H1 (cell line): ENCODE measurements around the gene TAB3.

ENCODE experiments used
- KDM1A ChIP-seq: fragments of 200-600, 300-600 bp; sonication (generic); IDR thresholded peaks from 2 replicates; pipeline ENCODE4 v1.7.1; 2016; ENCODE audit warnings: mild to moderate bottlenecking, low read length, borderline replicate concordance
- TAF1 ChIP-seq: IDR thresholded peaks from 2 replicates; pipeline ENCODE4 v1.6.1; 2011; ENCODE audit warnings: mild to moderate bottlenecking, low read depth, low read length
- TF ChIP-seq, protein P1 (sequence below), 3 experiments: IDR thresholded peaks; 1 replicate in 2 of 3; 2 replicates in 1 of 3; pipeline versions ENCODE4 v1.5.1 to v1.6.1; 2011; ENCODE audit warnings: low read length in 3 of 3, mild to moderate bottlenecking in 3 of 3, inconsistent platforms in 2 of 3, low read depth in 1 of 3, moderate library complexity in 1 of 3; ENCODE audit not compliant: insufficient read depth in 1 of 3; ENCODE audit errors: control extremely low read depth in 1 of 3

DNA sequence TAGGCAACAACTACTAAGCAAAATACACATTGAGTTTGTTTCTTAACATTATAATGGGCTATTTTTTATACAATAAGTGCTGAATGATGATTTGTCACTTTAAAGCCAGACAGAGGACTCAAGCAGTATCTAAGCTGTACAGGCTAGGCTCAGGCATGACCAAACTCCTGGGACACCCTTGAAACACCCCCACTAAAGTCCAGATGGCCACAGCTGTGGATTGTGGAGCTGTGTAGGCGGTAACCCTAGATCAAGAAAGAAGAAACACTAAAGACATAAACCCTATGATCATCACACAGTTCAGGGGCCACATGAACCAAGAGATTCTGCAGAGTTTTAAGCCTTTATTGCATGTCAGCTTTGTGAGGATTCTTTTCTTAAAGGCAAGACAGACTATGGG lies 25.1 kb downstream of the TAB3 start:
- TF ChIP-seq, protein P1, sequence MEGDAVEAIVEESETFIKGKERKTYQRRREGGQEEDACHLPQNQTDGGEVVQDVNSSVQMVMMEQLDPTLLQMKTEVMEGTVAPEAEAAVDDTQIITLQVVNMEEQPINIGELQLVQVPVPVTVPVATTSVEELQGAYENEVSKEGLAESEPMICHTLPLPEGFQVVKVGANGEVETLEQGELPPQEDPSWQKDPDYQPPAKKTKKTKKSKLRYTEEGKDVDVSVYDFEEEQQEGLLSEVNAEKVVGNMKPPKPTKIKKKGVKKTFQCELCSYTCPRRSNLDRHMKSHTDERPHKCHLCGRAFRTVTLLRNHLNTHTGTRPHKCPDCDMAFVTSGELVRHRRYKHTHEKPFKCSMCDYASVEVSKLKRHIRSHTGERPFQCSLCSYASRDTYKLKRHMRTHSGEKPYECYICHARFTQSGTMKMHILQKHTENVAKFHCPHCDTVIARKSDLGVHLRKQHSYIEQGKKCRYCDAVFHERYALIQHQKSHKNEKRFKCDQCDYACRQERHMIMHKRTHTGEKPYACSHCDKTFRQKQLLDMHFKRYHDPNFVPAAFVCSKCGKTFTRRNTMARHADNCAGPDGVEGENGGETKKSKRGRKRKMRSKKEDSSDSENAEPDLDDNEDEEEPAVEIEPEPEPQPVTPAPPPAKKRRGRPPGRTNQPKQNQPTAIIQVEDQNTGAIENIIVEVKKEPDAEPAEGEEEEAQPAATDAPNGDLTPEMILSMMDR (IDR thresholded peaks at IDR 0.05; ENCODE audit: control extremely low read depth in 1 of 3, insufficient read depth in 1 of 3, low read depth in 1 of 3, low read length in 3 of 3): no peak
- no peak for TF ChIP-seq KDM1A
- TF ChIP-seq TAF1: no peak
